GM19240 (cell line): ENCODE data around the gene PSMD9.
"Not testable (repeated sequence)": the region's sequence is repeated elsewhere in the genome, so short reads cannot be mapped to it uniquely, and the experiment has no call there.

ENCODE experiments used
- DNase-seq: peaks from one replicate; pipeline ENCODE4 v3.0.0; 2011; ENCODE audit warnings: low spot score; ENCODE audit not compliant: insufficient read length

Gene PSMD9

GRCh38 chr12:121921066-121921465 lies 32.5 kb downstream of the PSMD9 start:
- no peak for DNase-seq

GRCh38 chr12:121925358-121925695 lies 36.7 kb downstream of the PSMD9 start:
- no peak for DNase-seq

GRCh38 chr12:121926874-121927706 lies 38.5 kb downstream of the PSMD9 start:
- no peak for DNase-seq

GRCh38 chr12:121927813-121928212 lies 39.2 kb downstream of the PSMD9 start:
- DNase-seq, result no peak

DNA sequence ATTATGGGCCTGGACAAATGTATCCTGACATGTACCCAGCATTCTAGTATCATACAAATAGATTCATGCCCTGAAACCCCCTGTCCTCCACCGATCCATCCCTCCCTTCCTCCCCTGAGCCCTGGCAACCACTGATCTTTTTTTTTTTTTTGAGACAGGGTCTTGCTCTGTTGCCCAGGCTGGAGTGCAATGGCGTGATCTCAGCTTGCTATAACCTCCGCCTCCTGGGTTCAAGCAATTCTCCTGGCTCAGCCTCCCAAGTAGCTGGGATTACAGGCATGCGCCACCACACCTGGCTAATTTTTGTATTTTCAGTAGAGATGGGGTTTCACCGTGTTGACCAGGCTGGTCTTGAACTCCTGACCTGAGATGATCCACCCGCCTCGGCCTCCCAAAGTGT lies 41.0 kb downstream of the PSMD9 start:
- DNase-seq, result not testable (repeated sequence)

- DNase-seq, result no peak
These were observed 42.3 kb downstream of the PSMD9 start for GRCh38 chr12:121930862-121931261.

- DNase-seq, result no peak
These were observed 43.6 kb downstream of the PSMD9 start for GRCh38 chr12:121932176-121932536.

- no peak for DNase-seq
These were observed 44.4 kb downstream of the PSMD9 start for GRCh38 chr12:121932914-121933521.

DNA sequence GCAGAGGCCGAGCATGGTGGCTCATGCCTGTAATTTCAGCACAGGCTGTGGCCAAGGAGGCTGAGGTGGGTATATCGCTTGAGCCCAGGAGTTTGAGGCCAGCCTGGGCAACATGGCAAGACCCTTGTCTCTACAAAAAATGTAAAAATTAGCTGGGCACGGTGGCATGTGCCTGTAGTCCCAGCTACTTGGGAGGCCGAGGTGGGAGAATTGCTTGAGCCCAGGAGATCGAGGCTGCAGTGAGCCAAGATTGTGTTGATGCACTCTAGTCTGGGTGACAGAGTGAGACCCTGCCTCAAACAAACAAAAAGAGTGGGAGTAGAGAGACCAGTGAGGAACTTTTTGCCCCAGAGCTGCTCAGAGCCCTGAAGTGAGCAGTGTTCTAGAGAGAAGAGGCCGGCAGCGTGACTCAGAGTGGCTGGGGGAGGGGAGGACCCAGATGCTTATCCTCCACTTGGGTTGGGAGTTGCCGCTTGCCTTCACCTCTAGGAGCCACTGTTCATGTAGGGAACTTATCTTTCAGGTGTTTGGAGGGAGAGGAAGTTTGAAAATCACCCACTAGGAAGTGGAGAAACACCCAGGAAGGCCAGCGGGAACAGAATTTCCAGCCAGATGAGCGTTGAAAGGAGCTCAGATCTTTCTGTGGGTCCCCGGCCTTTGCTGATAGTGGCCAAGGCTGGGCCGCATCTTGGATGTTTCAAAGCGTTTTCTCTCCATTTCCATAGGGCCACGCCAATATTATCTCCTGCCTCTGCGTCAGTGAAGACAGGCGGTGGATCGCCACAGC lies 45.1 kb downstream of the PSMD9 start:
- DNase-seq, result no peak

DNA sequence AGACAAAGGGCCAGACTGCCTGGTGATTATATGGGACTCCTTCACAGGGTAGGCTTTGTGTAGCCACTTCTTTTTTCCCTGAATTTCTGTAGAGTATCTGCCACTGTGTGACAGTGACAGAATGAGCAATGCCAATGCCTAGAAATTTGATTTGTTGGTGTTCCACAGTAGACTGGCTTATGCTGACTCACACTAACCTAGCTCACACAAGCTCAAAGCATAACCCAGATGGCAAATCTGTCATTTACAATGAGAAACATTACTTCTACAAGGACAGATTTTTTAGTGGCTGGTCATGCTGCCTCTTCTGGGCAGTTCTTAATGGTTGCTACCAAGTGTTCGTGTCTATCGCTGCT lies 45.7 kb downstream of the PSMD9 start:
- no peak for DNase-seq

- no peak for DNase-seq
These were observed 49.1 kb downstream of the PSMD9 start for GRCh38 chr12:121937654-121938053.

- no peak for DNase-seq
These were observed 50.6 kb downstream of the PSMD9 start for GRCh38 chr12:121939186-121939585.

GRCh38 chr12:121939992-121940766 lies 51.6 kb downstream of the PSMD9 start:
- DNase-seq, result no peak

GRCh38 chr12:121942145-121942718 lies 53.6 kb downstream of the PSMD9 start:
- no peak for DNase-seq

DNA sequence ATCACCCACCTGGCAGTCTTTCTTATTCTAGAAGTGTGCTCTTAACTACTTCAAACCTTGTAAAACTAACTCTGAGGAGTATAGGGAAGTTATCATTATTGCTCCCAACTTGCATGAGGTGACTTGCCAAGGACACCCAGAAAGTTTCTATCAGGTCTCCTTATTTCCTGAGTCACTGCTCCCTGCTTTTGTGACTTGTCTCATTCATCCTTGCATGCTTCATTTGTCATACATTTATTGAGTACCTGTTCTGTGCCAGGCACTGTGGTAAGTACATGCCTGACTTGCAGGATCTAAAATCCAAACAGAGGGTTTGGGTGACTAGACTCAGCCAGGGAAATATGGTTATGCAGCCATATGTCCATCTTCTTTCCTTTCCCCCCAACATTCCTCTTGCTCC lies 55.3 kb downstream of the PSMD9 start:
- no peak for DNase-seq

DNA sequence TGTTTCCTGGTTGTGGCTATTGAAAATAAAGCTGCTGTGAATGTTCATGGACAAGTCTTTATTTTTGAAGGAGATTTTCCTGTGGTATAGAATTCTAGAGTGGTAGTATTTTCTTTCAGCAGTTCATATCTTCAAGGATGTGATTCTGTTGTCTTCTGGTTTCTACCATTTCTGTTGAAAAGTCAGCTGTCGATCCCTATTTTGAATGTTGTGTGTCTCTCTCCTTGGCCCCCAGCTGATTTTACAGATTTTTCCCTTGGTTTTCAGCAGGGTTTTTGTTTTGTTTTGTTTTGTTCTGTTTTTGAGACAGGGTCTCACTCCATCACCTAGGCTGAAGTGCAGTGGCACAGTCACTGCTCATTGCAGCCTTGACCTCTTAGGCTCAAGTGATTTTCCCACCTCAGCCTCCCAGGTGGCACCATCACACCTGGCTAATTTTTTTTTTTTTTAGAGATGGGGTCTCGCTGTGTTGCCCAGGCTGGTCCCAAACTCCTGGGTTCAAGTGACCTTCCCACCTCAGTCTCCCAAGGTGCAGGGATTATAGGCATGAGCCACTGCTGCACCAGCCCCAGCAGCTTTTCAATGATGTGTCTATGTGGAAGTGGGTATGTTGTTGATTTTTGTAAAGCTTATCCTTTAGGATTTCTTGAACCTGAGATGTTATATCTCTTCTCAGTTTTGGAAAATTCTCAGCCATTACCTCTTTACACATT lies 57.9 kb downstream of the PSMD9 start:
- DNase-seq, result no peak

- DNase-seq, result no peak
These were observed 59.4 kb downstream of the PSMD9 start for GRCh38 chr12:121947981-121948380.

DNA sequence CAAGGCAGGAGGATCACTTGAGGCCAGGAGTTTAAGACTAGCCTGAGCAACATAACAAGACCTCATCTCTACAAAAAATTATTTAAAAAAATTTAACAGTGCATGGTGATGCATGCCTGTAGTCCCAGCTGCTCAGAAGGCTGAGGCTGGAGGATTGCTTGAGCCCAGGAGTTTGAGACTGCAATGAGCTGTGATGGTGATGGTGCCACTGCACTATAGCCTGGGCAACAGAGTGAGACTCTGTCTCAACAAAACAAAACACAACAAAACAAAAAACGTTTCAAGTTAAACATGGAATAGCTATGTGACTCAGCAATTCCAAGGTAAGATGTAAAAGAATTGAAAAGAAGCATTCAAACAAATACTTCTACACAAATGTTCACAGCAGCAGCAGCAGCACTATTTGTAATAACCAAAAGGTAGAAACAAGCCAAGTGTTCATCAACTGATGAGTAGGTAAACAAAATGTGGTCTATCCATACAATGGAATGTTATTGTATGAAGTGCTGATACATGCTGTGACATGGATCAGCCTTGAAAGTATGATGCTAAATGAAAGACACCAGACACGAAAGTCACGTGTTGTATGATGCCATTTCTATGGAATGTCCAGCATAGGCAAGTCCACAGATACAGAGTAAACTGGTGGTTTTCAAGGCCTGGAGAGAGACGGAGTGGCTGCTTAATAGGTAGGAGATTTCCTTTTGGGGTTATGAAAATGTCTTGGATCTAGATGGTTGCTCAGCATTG lies 61.2 kb downstream of the PSMD9 start:
- no peak for DNase-seq

DNA sequence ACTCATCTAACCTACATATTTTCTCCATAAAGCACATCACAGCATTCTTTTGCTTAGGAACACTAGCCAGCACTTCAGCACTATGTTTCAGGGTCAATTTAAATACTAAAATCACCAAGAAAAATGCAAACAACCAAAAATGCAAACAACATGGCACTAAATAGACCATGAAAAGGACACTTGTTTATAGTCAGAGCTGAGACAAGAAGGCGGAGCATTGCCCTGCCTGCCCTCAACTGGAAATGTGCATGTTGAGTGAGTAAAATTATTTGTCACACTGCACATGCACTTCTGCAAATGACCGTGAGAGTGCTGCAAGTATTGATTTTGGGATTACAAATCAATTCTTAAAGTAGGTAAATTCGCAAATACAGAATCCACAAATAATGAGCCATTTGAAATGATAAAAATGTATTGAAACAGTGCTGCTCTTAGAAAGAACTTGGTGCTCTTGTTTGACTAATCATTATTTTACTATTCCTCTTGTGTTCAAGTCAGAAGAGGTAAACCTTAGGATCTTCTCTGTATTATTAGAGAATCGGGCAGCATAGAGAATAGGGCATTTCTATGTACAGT lies 64.6 kb downstream of the PSMD9 start:
- no peak for DNase-seq

DNA sequence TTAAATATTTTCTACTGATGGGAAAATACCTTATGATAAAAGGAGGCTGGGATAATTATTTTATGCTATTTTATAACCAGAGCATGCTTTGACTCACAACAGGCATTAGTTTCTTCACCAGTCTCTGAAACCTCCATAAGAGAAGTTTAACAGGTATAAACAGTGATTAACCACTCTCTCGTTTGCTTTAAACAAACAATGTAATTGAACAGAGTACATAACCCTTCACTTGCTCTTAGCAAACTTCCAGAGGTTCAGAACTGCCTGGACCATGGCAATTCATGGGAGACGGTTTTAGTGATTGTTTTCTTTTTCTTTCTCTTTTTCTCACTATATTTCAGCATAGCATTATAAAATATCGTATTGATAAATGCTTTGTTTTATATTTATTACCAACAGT lies 65.1 kb downstream of the PSMD9 start:
- no peak for DNase-seq
